Neural cell (in vitro differentiated cells): ENCODE data around the gene KCTD2.

Source experiments
- CTCF ChIP-seq: fragments of 450-650 bp; IDR thresholded peaks from 2 replicates; pipeline ENCODE4 v1.5.1; 2014; ENCODE audit warnings: antibody characterized with exemption, mild to moderate bottlenecking, moderate library complexity; ENCODE audit not compliant: poor library complexity, severe bottlenecking
- EZH2 ChIP-seq: fragments of 200-600, 300-800 bp; shearing (Covaris generic), sonication (generic); IDR thresholded peaks from 2 replicates; pipeline ENCODE4 v1.6.1; 2014; ENCODE audit warnings: antibody characterized with exemption, low read length, borderline replicate concordance, mild to moderate bottlenecking; ENCODE audit not compliant: insufficient read depth, poor library complexity, severe bottlenecking
- POLR2AphosphoS5 ChIP-seq: IDR thresholded peaks from 2 replicates; pipeline ENCODE4 v1.6.1; 2012

GRCh38 chr17:75049706-75050105, 2.7 kb downstream of the KCTD2 start:
- TF ChIP-seq CTCF (no peak), EZH2 (no peak), POLR2AphosphoS5 (no peak)
